H9 (cell line): ENCODE data around the gene NRP1. TPM values are rescaled to one million over a fixed set of nuclear protein-coding genes. Genes with fewer than 3 reads are reported as not detected.

ENCODE experiments used
- DNase-seq: peaks from one replicate; pipeline ENCODE4 v3.0.0-alpha.2; 2017
- H2AFZ ChIP-seq: one replicate; pipeline ENCODE4 v1.6.1; 2013; ENCODE audit warnings: mild to moderate bottlenecking, low read length, control low read depth, moderate library complexity
- H2AK5ac ChIP-seq: 2 replicates; pipeline ENCODE4 v1.6.1; 2013; ENCODE audit warnings: low read length, control low read depth, mixed read lengths; ENCODE audit not compliant: insufficient read length
- H2BK120ac ChIP-seq: one replicate; pipeline ENCODE4 v1.6.1; 2013; ENCODE audit warnings: low read depth, mild to moderate bottlenecking, low read length, control low read depth, inconsistent platforms; ENCODE audit not compliant: poor library complexity, severe bottlenecking
- H2BK12ac ChIP-seq: 2 replicates; pipeline ENCODE4 v1.6.1; 2013; ENCODE audit warnings: low read length, control low read depth, mixed read lengths, low read depth; ENCODE audit not compliant: insufficient read length
- H2BK15ac ChIP-seq: 2 replicates; pipeline ENCODE4 v1.6.1; 2013; ENCODE audit warnings: low read depth, low read length, control low read depth
- H2BK20ac ChIP-seq: one replicate; pipeline ENCODE4 v1.6.1; 2013; ENCODE audit warnings: low read depth, mild to moderate bottlenecking, low read length, control low read depth, inconsistent platforms; ENCODE audit not compliant: poor library complexity, severe bottlenecking
- H2BK5ac ChIP-seq: 2 replicates; pipeline ENCODE4 v1.6.1; 2013; ENCODE audit warnings: low read length, control low read depth, mixed read lengths; ENCODE audit not compliant: insufficient read length
- H3K14ac ChIP-seq: 2 replicates; pipeline ENCODE4 v1.6.1; 2013; ENCODE audit warnings: low read length, control low read depth; ENCODE audit not compliant: insufficient read depth
- H3K18ac ChIP-seq: 2 replicates; pipeline ENCODE4 v1.6.1; 2013; ENCODE audit warnings: low read depth, mild to moderate bottlenecking, mixed read lengths, low read length, control low read depth; ENCODE audit not compliant: insufficient read length
- H3K23ac ChIP-seq: 2 replicates; pipeline ENCODE4 v1.6.1; 2013; ENCODE audit warnings: low read length, control low read depth, mixed read lengths, low read depth; ENCODE audit not compliant: insufficient read length
- H3K23me2 ChIP-seq: 2 replicates; pipeline ENCODE4 v1.6.1; 2013; ENCODE audit warnings: low read depth, mild to moderate bottlenecking, mixed read lengths, low read length, control low read depth; ENCODE audit not compliant: insufficient read length, poor library complexity, severe bottlenecking
- H3K27ac ChIP-seq: 2 replicates; pipeline ENCODE4 v1.5.1; 2013; ENCODE audit warnings: low read length, control low read depth, mixed read lengths, low read depth; ENCODE audit not compliant: insufficient read length
- H3K27me3 ChIP-seq: 2 replicates; pipeline ENCODE4 v1.6.1; 2013; ENCODE audit warnings: low read length, control low read depth, inconsistent platforms; ENCODE audit not compliant: insufficient read depth
- H3K4ac ChIP-seq: 2 replicates; pipeline ENCODE4 v1.6.1; 2013; ENCODE audit warnings: low read depth, mild to moderate bottlenecking, control low read depth, inconsistent platforms, low read length, moderate library complexity
- H3K4me1 ChIP-seq: 2 replicates; pipeline ENCODE4 v1.6.1; 2013; ENCODE audit warnings: low read length, control low read depth, inconsistent platforms; ENCODE audit not compliant: insufficient read depth
- H3K4me2 ChIP-seq: 2 replicates; pipeline ENCODE4 v1.6.1; 2013; ENCODE audit warnings: low read length, control low read depth, mixed read lengths; ENCODE audit not compliant: insufficient read length, insufficient read depth
- H3K56ac ChIP-seq: 2 replicates; pipeline ENCODE4 v1.6.1; 2013; ENCODE audit warnings: low read depth, mild to moderate bottlenecking, mixed read lengths, low read length, control low read depth; ENCODE audit not compliant: insufficient read length
- H3K79me1 ChIP-seq: 2 replicates; pipeline ENCODE4 v1.6.1; 2013; ENCODE audit warnings: low read depth, mild to moderate bottlenecking, moderate library complexity, low read length, control low read depth, inconsistent platforms; ENCODE audit not compliant: insufficient read depth, poor library complexity, severe bottlenecking
- H3K79me2 ChIP-seq: 2 replicates; pipeline ENCODE4 v1.6.1; 2013; ENCODE audit warnings: low read length, control low read depth, inconsistent platforms; ENCODE audit not compliant: insufficient read depth
- H3K9ac ChIP-seq: 2 replicates; pipeline ENCODE4 v1.6.1; 2013; ENCODE audit warnings: low read length, control low read depth, mixed read lengths; ENCODE audit not compliant: insufficient read length; ENCODE audit errors: extremely low read depth
- H3K9me3 ChIP-seq: one replicate; pipeline ENCODE4 v1.6.1; 2013; ENCODE audit warnings: low read depth, low read length, inconsistent platforms; ENCODE audit not compliant: control insufficient read depth
- H3T11ph ChIP-seq: one replicate; pipeline ENCODE4 v1.6.1; 2013; ENCODE audit warnings: mild to moderate bottlenecking, low read length, control low read depth, inconsistent platforms
- H4K20me1 ChIP-seq: one replicate; pipeline ENCODE4 v1.6.1; 2013; ENCODE audit not compliant: control insufficient read depth, insufficient read length, insufficient read depth
- H4K5ac ChIP-seq: 2 replicates; pipeline ENCODE4 v1.6.1; 2013; ENCODE audit warnings: low read depth, mild to moderate bottlenecking, mixed read lengths, low read length, control low read depth; ENCODE audit not compliant: insufficient read length
- H4K8ac ChIP-seq: replicated peaks from 2 replicates; pipeline ENCODE4 v1.6.1; 2013; ENCODE audit warnings: low read length, control low read depth, mixed read lengths, low read depth; ENCODE audit not compliant: insufficient read length
- H4K91ac ChIP-seq: 2 replicates; pipeline ENCODE4 v1.6.1; 2013; ENCODE audit warnings: low read depth, mild to moderate bottlenecking, moderate library complexity, mixed read lengths, low read length, control low read depth; ENCODE audit not compliant: insufficient read length
- H3K27ac Mint-ChIP-seq, 3 experiments: 2 replicates in 2 of 3; 3 replicates in 1 of 3; pipeline ENCODE4 v1.8.0; 2020 to 2021; ENCODE audit warnings: mixed read lengths in 3 of 3, mild to moderate bottlenecking in 1 of 3, moderate library complexity in 1 of 3
- H3K27me3 Mint-ChIP-seq: 2 replicates; pipeline ENCODE4 v1.8.0; 2021; ENCODE audit warnings: low read depth, mild to moderate bottlenecking, moderate library complexity, mixed read lengths
- H3K36me3 Mint-ChIP-seq, 3 experiments: 2 replicates in 2 of 3; 3 replicates in 1 of 3; pipeline ENCODE4 v1.8.0; 2020 to 2021; ENCODE audit warnings: low read depth in 3 of 3, mixed read lengths in 3 of 3; ENCODE audit not compliant: insufficient read depth in 1 of 3
- H3K4me1 Mint-ChIP-seq, 2 experiments: 2 replicates each; pipeline ENCODE4 v1.8.0; 2020; ENCODE audit warnings: mixed read lengths in 2 of 2
- H3K4me3 Mint-ChIP-seq, 2 experiments: 2 replicates in 1 of 2; 3 replicates in 1 of 2; pipeline ENCODE4 v1.8.0; 2020 to 2021; ENCODE audit warnings: mild to moderate bottlenecking in 2 of 2, mixed read lengths in 2 of 2, moderate library complexity in 1 of 2
- H3K9me3 Mint-ChIP-seq, 2 experiments: 2 replicates in 1 of 2; 3 replicates in 1 of 2; pipeline ENCODE4 v1.8.0; 2020; ENCODE audit warnings: mild to moderate bottlenecking in 2 of 2, mixed read lengths in 2 of 2, moderate library complexity in 1 of 2
- CTCF ChIP-seq: fragments of 200-600 bp; sonication (generic); conservative IDR thresholded peaks from 3 replicates; pipeline ENCODE4 v1.8.0; 2021; ENCODE audit warnings: antibody characterized with exemption, mild to moderate bottlenecking
- WGBS: extraction: QIAGEN DNeasy Blood & Tissue Kit; methylation state at CpG from one replicate; pipeline ENCODE4 v1.1.7; 2013; ENCODE audit warnings: missing lambda C conversion rate, low lambda C conversion rate, mixed read lengths; ENCODE audit not compliant: insufficient read length; ENCODE audit errors: extremely low coverage; 5-methylcytosine and 5-hydroxymethylcytosine counted together
- total RNA-seq: library from RNA; stranded (reverse); gene quantifications from 2 replicates; pipeline ENCODE4 v1.2.1, GENCODE V29; 2021

NRP1 gene
- total RNA-seq, 1 experiment from 2014 or later, result 4.6 TPM

GRCh38 chr10:33310853-33311252 lies 23.6 kb downstream of the NRP1 start:
- DNase-seq, result no peak
- H3K4me1 Mint-ChIP-seq, result peaks cover 3% of the 10 kb centered on the region in 2 experiments; a peak in 3 of 4 replicates
- Histone ChIP-seq H4K91ac (no peak overlapping the region), H3K56ac (no peak overlapping the region), H3K4me2 (no peak overlapping the region), H3K4ac (no peak overlapping the region), H2BK12ac (no peak overlapping the region), H2AK5ac (no peak overlapping the region), H2BK120ac (no peak overlapping the region), H3K79me2 (no peaks in the 10 kb centered on the region), H3K4me1 (peaks cover 2% of the 10 kb centered on the region; the same call in 1 of the 2 replicates), H2BK15ac (no peak overlapping the region), H4K20me1 (no peaks in the 10 kb centered on the region), H2BK20ac (no peak overlapping the region), H3K23me2 (no peaks in the 10 kb centered on the region), H3K27me3 (no peaks in the 10 kb centered on the region), H3K9me3 (no peaks in the 10 kb centered on the region), H3K18ac (no peak overlapping the region), H3K14ac (no peak overlapping the region), H3K9ac (no peak overlapping the region), H3K27ac (no peak overlapping the region), H4K5ac (no peak overlapping the region), H4K8ac (no peak overlapping the region), H3K79me1 (no peaks in the 10 kb centered on the region), H3T11ph (no peak overlapping the region), H2AFZ (no peak overlapping the region), H2BK5ac (no peak overlapping the region), H3K23ac (no peak overlapping the region)
- no peak for TF ChIP-seq CTCF
- H3K9me3 Mint-ChIP-seq, result no peaks in the 10 kb centered on the region
- no peak overlapping the region for H3K27ac Mint-ChIP-seq
- no CpG with 5 or more reads among the region's 4 CpGs for WGBS
- H3K36me3 Mint-ChIP-seq, result no peaks in the 10 kb centered on the region
- no peaks in the 10 kb centered on the region for H3K27me3 Mint-ChIP-seq
- H3K4me3 Mint-ChIP-seq, result no peak overlapping the region
